ENCODE data around the gene SLC10A1.

DNA sequence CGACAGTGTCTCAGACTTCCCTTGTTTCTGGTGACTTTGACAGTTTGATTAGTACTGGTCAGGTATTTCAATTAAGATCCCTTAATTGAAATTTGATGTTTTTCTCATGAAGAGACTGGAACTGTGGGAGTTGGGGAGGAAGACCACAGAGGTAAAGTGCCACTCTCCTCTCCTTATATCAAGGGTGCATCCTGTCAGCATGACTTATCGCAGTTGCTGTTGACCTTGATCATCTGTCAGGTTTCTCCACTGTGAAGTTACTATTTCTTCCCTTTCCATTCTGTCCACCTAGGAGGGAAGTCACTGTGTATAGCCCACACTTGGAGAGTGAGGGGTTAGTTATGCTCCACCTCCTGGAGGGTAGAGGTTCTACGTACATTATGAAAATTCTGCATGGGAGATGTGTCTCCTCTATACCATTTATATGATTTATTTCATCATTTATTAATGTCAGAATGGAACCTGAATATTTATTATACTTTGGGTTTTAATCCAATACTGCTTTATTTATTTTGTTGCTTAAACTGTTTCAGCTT, 41.9 kb upstream of the SLC10A1 start:
- TF ChIP-seq, protein P1, sequence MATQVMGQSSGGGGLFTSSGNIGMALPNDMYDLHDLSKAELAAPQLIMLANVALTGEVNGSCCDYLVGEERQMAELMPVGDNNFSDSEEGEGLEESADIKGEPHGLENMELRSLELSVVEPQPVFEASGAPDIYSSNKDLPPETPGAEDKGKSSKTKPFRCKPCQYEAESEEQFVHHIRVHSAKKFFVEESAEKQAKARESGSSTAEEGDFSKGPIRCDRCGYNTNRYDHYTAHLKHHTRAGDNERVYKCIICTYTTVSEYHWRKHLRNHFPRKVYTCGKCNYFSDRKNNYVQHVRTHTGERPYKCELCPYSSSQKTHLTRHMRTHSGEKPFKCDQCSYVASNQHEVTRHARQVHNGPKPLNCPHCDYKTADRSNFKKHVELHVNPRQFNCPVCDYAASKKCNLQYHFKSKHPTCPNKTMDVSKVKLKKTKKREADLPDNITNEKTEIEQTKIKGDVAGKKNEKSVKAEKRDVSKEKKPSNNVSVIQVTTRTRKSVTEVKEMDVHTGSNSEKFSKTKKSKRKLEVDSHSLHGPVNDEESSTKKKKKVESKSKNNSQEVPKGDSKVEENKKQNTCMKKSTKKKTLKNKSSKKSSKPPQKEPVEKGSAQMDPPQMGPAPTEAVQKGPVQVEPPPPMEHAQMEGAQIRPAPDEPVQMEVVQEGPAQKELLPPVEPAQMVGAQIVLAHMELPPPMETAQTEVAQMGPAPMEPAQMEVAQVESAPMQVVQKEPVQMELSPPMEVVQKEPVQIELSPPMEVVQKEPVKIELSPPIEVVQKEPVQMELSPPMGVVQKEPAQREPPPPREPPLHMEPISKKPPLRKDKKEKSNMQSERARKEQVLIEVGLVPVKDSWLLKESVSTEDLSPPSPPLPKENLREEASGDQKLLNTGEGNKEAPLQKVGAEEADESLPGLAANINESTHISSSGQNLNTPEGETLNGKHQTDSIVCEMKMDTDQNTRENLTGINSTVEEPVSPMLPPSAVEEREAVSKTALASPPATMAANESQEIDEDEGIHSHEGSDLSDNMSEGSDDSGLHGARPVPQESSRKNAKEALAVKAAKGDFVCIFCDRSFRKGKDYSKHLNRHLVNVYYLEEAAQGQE (IDR thresholded peaks at IDR 0.05; ENCODE audit: insufficient read depth in 1 of 2, low read depth in 2 of 2, low read length in 2 of 2): no peak
- TF ChIP-seq FOXP2 (optimal IDR thresholded peaks at IDR 0.05; ENCODE audit: borderline replicate concordance, extremely low read depth, extremely low read length, insufficient read depth) (no peak), POLR2AphosphoS5 (IDR thresholded peaks at IDR 0.05; ENCODE audit: low read depth, low read length) (no peak), SIN3A (IDR thresholded peaks at IDR 0.05; ENCODE audit: borderline replicate concordance, insufficient read depth, low read length) (no peak)
